Dedifferentiated amniotic fluid mesenchymal stem cell (primary cell): ENCODE data around the gene COL13A1.

Experiments
- DNase-seq: peaks from one replicate; pipeline ENCODE4 v3.0.0-alpha.2; 2016; ENCODE audit errors: extremely low spot score

The COL13A1 gene

GRCh38 chr10:69906425-69906824 is 104.7 kb downstream of the COL13A1 start:
- DNase-seq, result no peak

- DNase-seq, result no peak
These were observed 105.8 kb downstream of the COL13A1 start for GRCh38 chr10:69907517-69907916.

GRCh38 chr10:69908124-69908523 is 106.4 kb downstream of the COL13A1 start:
- DNase-seq, result no peak

- no peak for DNase-seq
These were observed 108.9 kb downstream of the COL13A1 start for GRCh38 chr10:69910561-69910960.

GRCh38 chr10:69911613-69912528 is 110.2 kb downstream of the COL13A1 start:
- no peak for DNase-seq

- DNase-seq, result no peak
These were observed 110.9 kb downstream of the COL13A1 start for GRCh38 chr10:69912589-69912988.

- no peak for DNase-seq
These were observed 112.1 kb downstream of the COL13A1 start for GRCh38 chr10:69913606-69914382.

- peak; percentile 42 for DNase-seq
These were observed 112.9 kb downstream of the COL13A1 start for GRCh38 chr10:69914398-69915214.

GRCh38 chr10:69915215-69915560 is 113.5 kb downstream of the COL13A1 start:
- DNase-seq, result no peak

- no peak for DNase-seq
These were observed 114.4 kb downstream of the COL13A1 start for GRCh38 chr10:69916118-69916517.

GRCh38 chr10:69918036-69918435 is 116.3 kb downstream of the COL13A1 start:
- DNase-seq, result no peak

- DNase-seq, result no peak
These were observed 117.5 kb downstream of the COL13A1 start for GRCh38 chr10:69919250-69919649.

- no peak for DNase-seq
These were observed 123.4 kb downstream of the COL13A1 start for GRCh38 chr10:69925111-69925510.

- no peak for DNase-seq
These were observed 126.6 kb downstream of the COL13A1 start for GRCh38 chr10:69928339-69928738.

- no peak for DNase-seq
These were observed 127.9 kb downstream of the COL13A1 start for GRCh38 chr10:69929575-69929974.

GRCh38 chr10:69934768-69935167 is 133.1 kb downstream of the COL13A1 start:
- DNase-seq, result no peak

- DNase-seq, result no peak
These were observed 134.4 kb downstream of the COL13A1 start for GRCh38 chr10:69936091-69936490.

GRCh38 chr10:69938541-69938991 is 136.9 kb downstream of the COL13A1 start:
- no peak for DNase-seq

- no peak for DNase-seq
These were observed 137.4 kb downstream of the COL13A1 start for GRCh38 chr10:69939061-69939460.

GRCh38 chr10:69939481-69939880 is 137.8 kb downstream of the COL13A1 start:
- DNase-seq, result no peak

- DNase-seq, result no peak
These were observed 140.0 kb downstream of the COL13A1 start for GRCh38 chr10:69941730-69942129.

- DNase-seq, result no peak
These were observed 141.7 kb downstream of the COL13A1 start for GRCh38 chr10:69943292-69943820.
